SJCRH30 (cell line): Measurements from ENCODE around the gene FARP1. TPM values are rescaled to one million over a fixed set of nuclear protein-coding genes. Genes with fewer than 3 reads are reported as not detected.
"Not testable (repeated sequence)": the region's sequence is repeated elsewhere in the genome, so short reads cannot be mapped to it uniquely, and the experiment has no call there.

ENCODE experiments used
- DNase-seq, 2 experiments: peaks; one replicate each; pipeline ENCODE4 v3.0.0-alpha.2; 2015 to 2020
- H3K27ac ChIP-seq: fragments of 250-450 bp; sonication (Bioruptor Pico); 2 replicates; pipeline ENCODE4 v1.5.1; 2020; ENCODE audit warnings: mild to moderate bottlenecking, moderate library complexity
- H3K27me3 ChIP-seq: fragments of 250-450 bp; sonication (Bioruptor Pico); 2 replicates; pipeline ENCODE4 v1.5.1; 2020; ENCODE audit warnings: mild to moderate bottlenecking, moderate library complexity
- H3K36me3 ChIP-seq: fragments of 250-450 bp; sonication (Bioruptor Pico); 2 replicates; pipeline ENCODE4 v1.5.1; 2020; ENCODE audit warnings: mild to moderate bottlenecking, moderate library complexity
- H3K4me1 ChIP-seq: fragments of 250-450 bp; sonication (Bioruptor Pico); 2 replicates; pipeline ENCODE4 v1.5.1; 2020; ENCODE audit warnings: mild to moderate bottlenecking, moderate library complexity
- H3K4me3 ChIP-seq: fragments of 250-450 bp; sonication (Bioruptor Pico); 2 replicates; pipeline ENCODE4 v1.5.1; 2020; ENCODE audit warnings: mild to moderate bottlenecking, moderate library complexity
- H3K9me3 ChIP-seq: fragments of 250-450 bp; sonication (Bioruptor Pico); replicated peaks from 2 replicates; pipeline ENCODE4 v1.5.1; 2020; ENCODE audit warnings: mild to moderate bottlenecking, moderate library complexity
- total RNA-seq: library from RNA; depleted of rRNA; stranded (reverse); fragments of >200 nt; shearing (Covaris generic); gene quantifications from 2 replicates; pipeline ENCODE4 v1.2.3, GENCODE V29; 2014

FARP1 gene
- total RNA-seq, 1 experiment from 2014 or later: 32.5 TPM

DNA sequence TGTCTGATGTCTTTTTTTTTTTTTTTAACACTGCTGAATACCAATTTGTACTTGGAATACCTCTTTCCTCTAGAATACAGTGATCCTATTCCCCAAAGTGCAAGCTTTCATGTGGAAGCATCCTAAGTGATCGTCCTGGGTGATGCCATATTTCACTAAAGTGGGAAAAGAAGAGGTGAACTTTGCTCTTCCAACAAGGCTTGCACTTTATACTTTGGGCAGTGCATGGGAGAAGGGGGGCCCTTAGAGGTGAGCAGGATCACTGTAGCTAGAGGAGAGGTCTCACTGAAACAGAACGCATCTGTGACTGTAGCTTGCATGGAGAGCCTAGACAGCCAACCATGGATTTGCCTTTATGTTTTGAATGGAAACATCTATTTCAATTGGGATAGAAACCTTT, 260.2 kb downstream of the FARP1 start:
- DNase-seq: no peak

DNA sequence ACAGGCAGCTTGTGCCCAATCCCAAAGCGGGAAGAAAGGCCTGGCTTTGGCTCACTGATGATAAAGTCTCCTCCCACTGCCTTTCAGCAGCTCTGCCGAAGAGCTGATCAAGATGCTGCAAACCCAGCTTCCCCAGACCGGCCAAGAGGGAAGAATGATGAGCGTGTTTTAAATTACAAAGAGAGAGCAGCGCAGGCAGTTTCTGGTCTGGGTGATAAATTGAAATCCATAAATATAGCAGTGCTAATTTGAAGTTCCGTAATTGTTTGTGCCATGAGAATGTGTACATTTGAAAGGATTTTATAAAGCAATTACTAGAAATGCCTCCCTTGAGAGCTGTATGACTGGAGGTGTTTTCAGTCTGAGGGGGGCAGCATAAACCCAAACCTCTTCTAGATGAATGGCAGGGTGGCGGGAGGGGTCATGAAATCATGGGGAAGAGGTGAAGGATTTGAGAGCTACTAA, 262.2 kb downstream of the FARP1 start:
- H3K4me3 ChIP-seq: no peak overlapping the region
- no peaks in the 10 kb centered on the region for H3K36me3 ChIP-seq
- no peaks in the 10 kb centered on the region for H3K9me3 ChIP-seq
- H3K27me3 ChIP-seq: no peaks in the 10 kb centered on the region
- H3K4me1 ChIP-seq: no peaks in the 10 kb centered on the region
- H3K27ac ChIP-seq: no peak overlapping the region
- no peak for DNase-seq

More for the DNA sequence above, 260.2 kb downstream of the FARP1 start:
- Histone ChIP-seq H3K4me1 (no peaks in the 10 kb centered on the region), H3K9me3 (no peaks in the 10 kb centered on the region), H3K4me3 (no peak overlapping the region), H3K27me3 (no peaks in the 10 kb centered on the region), H3K36me3 (no peaks in the 10 kb centered on the region), H3K27ac (no peak overlapping the region)

DNA sequence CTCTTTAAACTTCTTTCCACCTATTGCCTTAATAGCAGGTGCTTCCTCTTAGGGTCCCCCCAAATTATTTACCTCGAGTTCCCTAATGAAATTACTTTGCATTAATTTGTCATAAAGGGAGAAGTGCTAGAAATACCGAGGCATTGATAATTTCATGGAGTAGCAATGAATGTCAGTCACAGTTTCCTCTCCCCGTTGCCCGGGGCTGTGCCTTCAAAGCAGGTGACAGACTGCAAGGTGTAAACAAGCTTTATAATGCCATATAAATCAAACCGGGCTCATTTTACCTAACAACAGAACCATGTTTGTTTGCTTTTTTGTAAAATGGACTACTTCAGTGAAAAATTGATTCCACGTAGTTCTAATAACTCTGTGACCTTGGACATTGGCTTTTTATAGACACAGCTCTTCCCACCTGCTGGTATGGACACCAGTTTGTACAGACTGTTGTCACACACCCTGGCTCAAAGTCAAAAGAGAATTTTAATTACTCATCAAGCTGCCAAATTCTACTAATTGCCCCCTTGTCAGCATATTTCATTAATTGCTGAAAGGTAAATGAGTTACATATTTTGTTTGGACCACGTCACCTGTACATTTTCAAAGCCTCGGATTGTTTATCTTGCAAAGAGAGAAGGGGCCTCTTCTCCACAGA, 262.9 kb downstream of the FARP1 start:
- no peaks in the 10 kb centered on the region for H3K9me3 ChIP-seq
- no peaks in the 10 kb centered on the region for H3K27me3 ChIP-seq
- H3K27ac ChIP-seq: no peak overlapping the region
- H3K4me3 ChIP-seq: no peak overlapping the region
- H3K4me1 ChIP-seq: no peaks in the 10 kb centered on the region
- H3K36me3 ChIP-seq: no peaks in the 10 kb centered on the region
- DNase-seq: no peak

DNA sequence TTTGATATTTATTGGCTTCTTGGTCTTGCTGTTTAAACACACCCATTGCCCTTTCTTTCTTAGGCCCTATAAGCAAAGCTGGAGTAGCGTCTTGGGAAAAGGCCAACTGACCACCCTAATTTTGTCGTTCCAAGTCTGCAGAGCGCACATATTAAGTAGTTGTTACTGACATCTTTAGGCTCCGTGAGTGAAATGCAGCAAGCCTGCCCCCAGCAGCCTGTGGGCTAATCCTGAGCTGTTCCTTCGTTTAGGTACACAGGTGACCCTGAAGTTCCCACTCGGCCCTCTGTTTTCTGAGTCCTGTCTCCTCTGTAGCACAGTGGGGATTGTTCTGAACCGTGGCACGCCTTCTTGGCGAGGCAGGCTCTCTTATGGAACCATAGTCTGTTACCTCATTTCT, 263.5 kb downstream of the FARP1 start:
- DNase-seq: no peak
- Histone ChIP-seq H3K27me3 (no peaks in the 10 kb centered on the region), H3K4me3 (no peak overlapping the region), H3K9me3 (no peaks in the 10 kb centered on the region), H3K36me3 (no peaks in the 10 kb centered on the region), H3K4me1 (no peaks in the 10 kb centered on the region), H3K27ac (no peak overlapping the region)

DNA sequence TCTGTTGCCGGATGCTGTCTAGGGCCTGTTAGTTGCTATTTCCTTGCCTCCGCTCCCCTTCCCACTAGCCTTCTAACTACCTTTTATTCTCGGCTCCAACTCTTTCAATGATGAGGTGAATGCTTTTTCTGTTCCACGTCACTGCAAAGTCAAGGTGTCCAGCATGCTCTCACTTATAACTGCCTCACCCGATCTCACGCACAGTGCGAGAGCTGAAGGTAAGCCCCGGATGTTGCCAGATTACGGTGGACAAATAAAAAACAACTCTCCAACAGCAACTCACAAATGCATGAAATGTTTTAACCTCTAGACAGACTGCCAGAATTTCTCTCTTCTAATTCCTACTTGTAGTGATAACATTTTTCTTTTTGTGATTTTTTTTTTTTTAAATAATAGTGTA, 264.1 kb downstream of the FARP1 start:
- Histone ChIP-seq H3K4me3 (no peak overlapping the region), H3K4me1 (no peaks in the 10 kb centered on the region), H3K27me3 (no peaks in the 10 kb centered on the region), H3K36me3 (peaks cover under 1% of the 10 kb centered on the region; the same call in 1 of the 2 replicates), H3K27ac (no peak overlapping the region), H3K9me3 (no peaks in the 10 kb centered on the region)
- DNase-seq: no peak

DNA sequence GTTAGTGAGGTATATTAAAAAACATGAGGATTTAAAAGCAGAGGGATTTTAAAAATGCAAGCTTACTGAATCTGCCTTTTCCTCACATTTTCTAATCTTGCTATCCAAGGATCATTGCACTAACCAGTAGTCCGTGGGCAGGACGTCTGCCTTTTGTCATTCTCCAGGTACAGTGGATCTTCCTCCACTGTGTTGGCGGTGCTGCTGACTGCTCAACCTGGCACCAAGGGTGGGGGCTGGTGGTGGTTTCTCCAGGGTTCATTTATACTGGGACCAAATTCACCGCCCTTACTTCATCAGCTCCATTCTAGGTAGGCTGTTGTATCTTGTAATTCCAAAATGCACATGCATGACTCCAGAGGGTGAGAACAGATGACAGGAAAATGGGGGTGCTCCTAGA, 264.7 kb downstream of the FARP1 start:
- H3K4me3 ChIP-seq: no peak overlapping the region
- no peak overlapping the region for H3K27ac ChIP-seq
- H3K36me3 ChIP-seq: peaks cover 4% of the 10 kb centered on the region; the same call in 1 of the 2 replicates
- H3K4me1 ChIP-seq: no peaks in the 10 kb centered on the region
- H3K27me3 ChIP-seq: no peaks in the 10 kb centered on the region
- no peaks in the 10 kb centered on the region for H3K9me3 ChIP-seq
- no peak for DNase-seq

DNA sequence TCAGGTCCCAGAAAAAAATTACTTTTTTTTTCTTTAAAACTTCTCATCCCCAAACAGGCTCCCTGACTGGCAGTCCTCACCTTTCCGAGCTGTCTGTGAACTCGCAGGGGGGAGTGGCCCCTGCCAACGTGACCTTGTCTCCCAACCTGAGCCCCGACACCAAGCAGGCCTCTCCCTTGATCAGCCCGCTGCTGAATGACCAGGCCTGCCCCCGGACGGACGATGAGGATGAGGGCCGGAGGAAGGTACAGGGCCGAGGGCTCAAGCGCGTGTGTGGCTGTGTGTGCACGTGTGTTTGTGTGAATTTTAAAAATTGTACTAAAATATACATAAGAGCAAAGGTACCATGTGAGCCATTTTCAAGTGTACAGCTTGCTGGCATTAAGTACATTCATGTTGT, 266.4 kb downstream of the FARP1 start:
- no peaks in the 10 kb centered on the region for H3K4me1 ChIP-seq
- no peaks in the 10 kb centered on the region for H3K27me3 ChIP-seq
- H3K36me3 ChIP-seq: peaks cover 4% of the 10 kb centered on the region; the same call in 1 of the 2 replicates

DNA sequence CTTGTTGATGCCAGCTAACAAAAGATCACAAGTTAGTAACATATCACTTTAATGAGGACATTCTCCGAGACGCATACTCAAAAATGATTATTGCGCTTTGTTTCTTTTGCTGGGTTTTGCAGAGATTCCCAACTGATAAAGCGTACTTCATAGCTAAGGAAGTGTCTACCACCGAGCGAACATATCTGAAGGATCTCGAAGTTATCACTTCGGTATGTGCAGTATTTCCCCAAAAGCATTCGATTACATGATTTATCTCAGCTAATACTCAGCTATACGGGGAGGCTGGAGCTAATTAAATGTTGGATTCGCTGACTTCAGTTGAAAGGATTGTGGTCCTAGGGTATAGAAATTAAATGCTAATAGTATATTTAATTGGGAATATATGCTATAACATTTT, 267.7 kb downstream of the FARP1 start:
- DNase-seq: no peak
- Histone ChIP-seq H3K9me3 (no peaks in the 10 kb centered on the region), H3K27ac (no peak overlapping the region), H3K4me3 (no peak overlapping the region), H3K4me1 (no peaks in the 10 kb centered on the region), H3K36me3 (peaks cover 6% of the 10 kb centered on the region; the same call in 1 of the 2 replicates), H3K27me3 (no peaks in the 10 kb centered on the region)

More for the DNA sequence above, 266.4 kb downstream of the FARP1 start:
- no peak overlapping the region for H3K27ac ChIP-seq
- no peaks in the 10 kb centered on the region for H3K9me3 ChIP-seq
- no peak overlapping the region for H3K4me3 ChIP-seq
- DNase-seq: no peak

DNA sequence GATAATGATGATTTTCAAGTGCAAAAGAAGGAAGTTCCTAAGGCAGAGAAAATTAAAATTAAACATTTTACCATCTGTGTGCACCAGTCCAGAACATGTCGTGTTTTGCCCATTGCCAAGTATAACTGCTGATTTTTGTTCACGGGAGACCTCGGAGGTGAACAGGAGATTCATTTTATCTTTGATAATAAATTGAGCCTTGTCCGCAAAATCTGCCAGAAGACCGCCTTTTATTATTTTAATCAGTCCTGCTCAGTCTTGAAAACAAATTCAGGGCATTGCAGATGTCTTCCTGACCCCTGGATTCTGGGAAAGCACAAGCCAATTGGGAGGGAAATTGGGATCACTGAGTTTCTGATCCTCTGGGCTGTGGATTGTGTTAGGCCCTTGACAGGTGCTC, 268.1 kb downstream of the FARP1 start:
- no peak overlapping the region for H3K4me3 ChIP-seq
- no peaks in the 10 kb centered on the region for H3K27me3 ChIP-seq
- H3K4me1 ChIP-seq: no peaks in the 10 kb centered on the region
- DNase-seq: no peak
- no peaks in the 10 kb centered on the region for H3K9me3 ChIP-seq
- no peak overlapping the region for H3K27ac ChIP-seq
- peaks cover 6% of the 10 kb centered on the region; the same call in 1 of the 2 replicates for H3K36me3 ChIP-seq

DNA sequence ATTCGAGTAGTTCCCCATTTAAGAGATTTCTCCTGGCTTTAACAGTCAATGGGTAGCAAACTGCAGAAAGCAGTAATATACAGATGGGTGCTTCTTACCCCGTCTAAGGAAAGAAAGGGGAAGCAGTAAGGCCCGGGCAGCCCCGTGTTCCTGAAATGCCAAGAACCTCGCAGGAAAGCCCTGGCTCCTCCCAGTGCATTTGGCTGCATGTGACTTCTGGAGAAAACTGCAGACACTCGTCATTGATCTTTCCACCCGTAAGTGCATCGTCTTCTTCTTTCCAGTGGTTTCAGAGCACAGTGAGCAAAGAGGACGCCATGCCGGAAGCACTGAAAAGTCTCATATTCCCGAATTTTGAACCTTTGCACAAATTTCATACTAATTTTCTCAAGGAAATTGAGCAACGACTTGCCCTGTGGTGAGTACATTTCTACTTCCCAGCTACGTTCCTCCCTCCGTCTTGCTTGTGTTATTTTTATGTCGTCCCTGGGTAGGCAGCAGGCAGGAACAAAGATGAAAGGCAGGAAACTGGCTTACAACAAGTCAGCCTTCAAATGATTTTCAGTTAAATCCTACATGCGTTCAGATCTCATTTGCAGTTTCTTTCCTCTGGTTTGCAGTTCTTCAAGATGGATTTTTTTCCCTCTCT, 268.8 kb downstream of the FARP1 start:
- H3K9me3 ChIP-seq: no peaks in the 10 kb centered on the region
- H3K4me3 ChIP-seq: no peak overlapping the region
- no peaks in the 10 kb centered on the region for H3K27me3 ChIP-seq
- H3K4me1 ChIP-seq: no peaks in the 10 kb centered on the region
- peaks cover 6% of the 10 kb centered on the region; the same call in 1 of the 2 replicates for H3K36me3 ChIP-seq
- no peak for DNase-seq
- H3K27ac ChIP-seq: no peak overlapping the region

DNA sequence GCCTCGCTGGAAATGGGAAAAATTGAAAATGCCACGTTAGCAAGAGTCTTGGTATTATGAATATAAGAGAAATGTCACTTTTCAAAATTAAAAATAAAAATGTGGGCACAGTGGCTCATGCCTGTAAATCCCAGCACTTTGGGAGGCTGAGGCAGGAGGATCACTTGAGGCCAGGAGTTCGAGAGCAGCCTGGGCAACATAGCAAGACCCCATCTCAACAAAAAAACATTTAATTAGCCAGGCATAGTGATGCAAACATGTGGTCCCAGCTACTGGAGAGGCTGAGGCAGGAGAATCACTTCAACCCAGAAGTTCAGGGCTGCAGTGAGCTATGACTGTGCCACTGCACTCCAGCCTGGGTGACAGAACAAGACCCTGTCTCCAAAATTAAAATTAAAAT, 270.4 kb downstream of the FARP1 start:
- H3K36me3 ChIP-seq, H3K4me1 ChIP-seq, H3K27me3 ChIP-seq, H3K9me3 ChIP-seq, H3K4me3 ChIP-seq, H3K27ac ChIP-seq, DNase-seq: not testable (repeated sequence)

DNA sequence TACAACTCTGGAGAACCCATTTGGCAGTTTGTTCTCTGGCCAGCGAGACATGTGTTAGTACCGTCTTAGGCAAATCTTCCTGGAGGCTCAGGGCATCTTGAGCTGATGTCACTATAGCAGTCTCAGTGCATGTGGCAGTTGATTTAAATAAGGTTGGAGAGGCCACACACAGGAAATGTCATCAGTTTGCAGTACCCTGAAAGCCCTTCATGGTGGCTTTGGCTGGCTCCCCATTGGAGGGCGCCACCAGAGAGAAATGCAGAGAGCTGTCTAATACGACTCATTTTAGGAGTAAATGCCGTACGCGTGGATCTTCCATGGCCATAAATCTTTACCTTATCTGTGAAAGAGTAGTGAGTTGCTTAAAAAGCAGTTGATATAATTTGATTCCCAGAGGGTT, 270.9 kb downstream of the FARP1 start:
- no peaks in the 10 kb centered on the region for H3K27me3 ChIP-seq
- H3K36me3 ChIP-seq: peaks cover 6% of the 10 kb centered on the region; the same call in 1 of the 2 replicates
- no peaks in the 10 kb centered on the region for H3K4me1 ChIP-seq
- no peak for DNase-seq
- H3K9me3 ChIP-seq: no peaks in the 10 kb centered on the region
- no peak overlapping the region for H3K4me3 ChIP-seq
- no peak overlapping the region for H3K27ac ChIP-seq

DNA sequence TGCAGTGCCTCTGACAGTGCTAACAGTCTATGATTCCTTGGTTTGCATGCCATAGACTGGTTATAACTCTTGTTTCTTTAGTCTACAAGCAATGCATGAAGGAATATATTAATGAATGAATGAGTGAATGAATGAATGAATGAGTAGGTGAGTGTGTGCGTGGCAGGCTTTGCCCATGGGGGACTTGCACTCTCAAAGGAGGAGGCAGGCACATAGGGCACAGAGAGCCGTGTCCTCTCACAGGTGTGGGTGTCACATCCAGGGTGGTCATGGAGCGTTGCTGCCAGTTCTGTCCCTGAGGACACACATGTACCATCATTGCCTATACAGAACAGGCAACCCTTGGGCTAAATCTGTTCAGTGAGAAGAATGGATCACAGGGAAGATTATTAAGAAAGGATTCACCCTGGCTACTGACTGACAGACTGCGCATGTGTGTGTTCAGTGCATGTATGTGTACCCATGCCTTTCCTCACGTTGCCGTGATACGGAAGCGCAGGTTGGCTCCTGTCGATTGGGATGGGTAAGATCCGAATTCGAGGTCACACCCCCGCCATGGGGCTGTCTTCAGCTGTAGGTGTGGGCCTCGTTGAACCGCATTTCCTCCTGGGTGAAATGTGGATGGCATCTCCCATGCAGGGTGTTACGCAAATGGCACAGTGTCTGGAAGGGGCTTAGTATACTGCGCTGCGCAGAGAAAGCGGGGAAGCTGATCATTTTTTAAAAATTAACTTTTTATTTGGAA, 272.6 kb downstream of the FARP1 start:
- H3K36me3 ChIP-seq: peaks cover 6% of the 10 kb centered on the region; the same call in 1 of the 2 replicates
- H3K27me3 ChIP-seq: no peaks in the 10 kb centered on the region
- DNase-seq: no peak
- no peaks in the 10 kb centered on the region for H3K4me1 ChIP-seq
- H3K27ac ChIP-seq: no peak overlapping the region
- H3K9me3 ChIP-seq: no peaks in the 10 kb centered on the region
- no peak overlapping the region for H3K4me3 ChIP-seq

DNA sequence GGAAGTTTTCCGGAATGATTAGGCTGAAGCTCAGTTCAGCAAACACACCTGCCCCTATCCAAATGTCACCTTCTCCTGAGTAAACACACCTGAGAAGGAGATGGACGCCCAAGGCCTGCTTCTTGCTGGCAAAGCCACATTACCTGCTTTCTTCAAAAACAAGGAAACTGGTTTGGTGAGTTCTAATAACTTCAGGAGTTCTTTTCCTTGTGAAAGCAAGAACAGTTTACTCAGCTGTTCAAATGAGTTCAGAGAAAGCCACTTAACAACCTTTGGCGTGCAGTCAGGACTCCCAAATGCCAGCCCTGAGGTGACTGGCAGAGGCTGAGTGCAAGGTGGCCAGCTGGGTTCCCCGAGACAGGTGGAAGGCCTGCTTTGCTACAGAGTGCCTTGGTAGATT, 273.5 kb downstream of the FARP1 start:
- no peak for DNase-seq
- H3K27me3 ChIP-seq: no peaks in the 10 kb centered on the region
- H3K4me3 ChIP-seq: no peak overlapping the region
- H3K27ac ChIP-seq: no peak overlapping the region
- H3K9me3 ChIP-seq: no peaks in the 10 kb centered on the region
- H3K4me1 ChIP-seq: no peaks in the 10 kb centered on the region
- peaks cover 6% of the 10 kb centered on the region; the same call in 1 of the 2 replicates for H3K36me3 ChIP-seq
